Tibial nerve (tissue), 3 donors: Measurements from ENCODE around the gene LPIN3.

ENCODE experiments used
- CTCF ChIP-seq, 5 experiments: fragments of 200-600 bp in 3 of 5; fragments of 450-650 bp in 2 of 5; sonication (generic) in 3 of 5; IDR thresholded peaks; one replicate each; pipeline ENCODE4 v1.5.1; 2016 to 2019; ENCODE audit warnings: antibody characterized with exemption in 5 of 5, mild to moderate bottlenecking in 3 of 5, moderate library complexity in 2 of 5
- POLR2A ChIP-seq, 2 donors: fragments of 450-650 bp; IDR thresholded peaks; one replicate each; pipeline ENCODE4 v1.6.1; 2017; ENCODE audit warnings: antibody characterized with exemption in 2 of 2, mild to moderate bottlenecking in 2 of 2, moderate library complexity in 2 of 2

GRCh38 chr20:41335591-41335990, 5.0 kb upstream of the LPIN3 start:
- TF ChIP-seq CTCF (IDR thresholded peaks at IDR 0.05) (no peak), POLR2A (IDR thresholded peaks at IDR 0.05) (no peak)
